ENCODE results near the gene CD47. TPM values are rescaled to one million over a fixed set of nuclear protein-coding genes. Genes with fewer than 3 reads are reported as not detected.

Gene CD47
- total RNA-seq, 1 experiment from 2014 or later, result 63.6 TPM

DNA sequence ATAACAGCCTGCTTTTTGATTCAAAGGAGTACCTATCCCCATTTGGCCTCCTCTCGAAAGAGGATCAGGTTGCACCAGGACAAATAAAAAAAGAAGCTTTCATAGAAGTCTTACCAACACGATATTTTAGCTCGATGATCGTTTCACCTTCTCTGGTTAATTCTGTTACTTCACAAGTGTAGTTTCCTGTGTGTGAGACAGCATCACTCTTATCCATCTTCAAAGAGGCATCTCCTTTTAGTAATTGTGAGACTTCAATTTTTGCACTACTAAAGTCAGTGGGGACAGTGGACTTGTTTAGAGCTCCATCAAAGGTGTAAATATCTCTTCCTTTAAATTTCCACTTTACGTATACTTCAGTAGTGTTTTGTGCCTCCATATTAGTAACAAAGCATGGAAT is 11.0 kb downstream of the CD47 start:
- Histone ChIP-seq H4K20me1 (ENCODE audit: low read length) (no peaks in the 10 kb centered on the region), H3K79me2 (ENCODE audit: low read length) (peaks cover 43% of the 10 kb centered on the region), H3F3A (ENCODE audit: low read length, unreplicated experiment) (no peaks in the 10 kb centered on the region), H3K4me2 (ENCODE audit: low read length) (0 out of 2 replicates have a peak overlapping the region, but pooled peaks have one; percentile 11), H3K4me3 (ENCODE audit: low read length) (no peak overlapping the region), H3K27me3 (ENCODE audit: low read length) (no peaks in the 10 kb centered on the region), H3K9ac (ENCODE audit: low read length) (no peak overlapping the region), H3K27ac (ENCODE audit: low read length) (no peak overlapping the region), H2AFZ (ENCODE audit: low read length) (no peak overlapping the region), H3K4me1 (ENCODE audit: insufficient read depth, low read length) (peaks cover 11% of the 10 kb centered on the region), H3K36me3 (ENCODE audit: low read depth, low read length) (peaks cover 5% of the 10 kb centered on the region; the same call in 1 of the 2 replicates), H3K9me3 (ENCODE audit: low read length) (no peaks in the 10 kb centered on the region), H3K9me2 (replicated peaks; ENCODE audit: low read length) (no peaks in the 10 kb centered on the region)
- ChIA-PET CTCF (no interaction called here), POLR2A (ENCODE audit: unreplicated experiment) (interaction anchor here (0.6 kb wide), 1 partner anchor 76 kb away, joined by 3 read pairs; no protein-coding TSS in a partner anchor)
- no TSS peak for BruUV-seq (replicated peaks)
- DNase-seq (no peak), ATAC-seq (peak; percentile 8; the same call in 1 of the 2 replicates)
- no peak for TF ChIP-seq CTCF (conservative IDR thresholded peaks at IDR 0.05; ENCODE audit: low read depth, low read length)
- no peak for TF ChIP-seq EZH2 (IDR thresholded peaks at IDR 0.05; ENCODE audit: low read length, unreplicated experiment)
- TF ChIP-seq EZH2phosphoT487 (IDR thresholded peaks at IDR 0.05; ENCODE audit: borderline replicate concordance, low read length), result no peak
- intact Hi-C loops (cut with micrococcal nuclease), result no loop called here

DNA sequence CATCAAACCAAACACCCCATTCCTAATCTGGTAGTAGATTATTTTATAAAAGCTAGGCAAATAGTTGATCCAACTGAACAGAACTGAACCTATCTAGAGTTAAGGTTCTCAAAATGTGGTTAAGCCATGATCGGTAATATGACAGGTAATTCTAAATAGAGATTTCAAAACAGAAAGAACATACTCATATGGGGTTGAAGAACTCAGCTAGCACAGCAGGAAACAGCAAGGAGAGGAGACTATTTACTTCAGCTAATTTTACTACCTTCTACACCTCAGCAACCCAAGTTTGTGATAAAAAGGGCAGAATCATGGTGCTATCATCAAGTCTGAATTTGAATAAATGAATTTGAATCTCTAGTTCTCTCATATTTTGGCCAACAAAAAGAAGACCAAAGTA is 11.8 kb downstream of the CD47 start:
- no peak for ATAC-seq
- H3K36me3 ChIP-seq (ENCODE audit: low read depth, low read length), result peaks cover 5% of the 10 kb centered on the region; the same call in 1 of the 2 replicates
- DNase-seq, result no peak
- H3K79me2 ChIP-seq (ENCODE audit: low read length), result peaks cover 35% of the 10 kb centered on the region
- CTCF ChIA-PET, result no interaction called here
- H3K9me3 ChIP-seq (ENCODE audit: low read length), result no peaks in the 10 kb centered on the region
- H2AFZ ChIP-seq (ENCODE audit: low read length), result no peak overlapping the region
- H3K4me2 ChIP-seq (ENCODE audit: low read length), result no peak overlapping the region
- POLR2A ChIA-PET (ENCODE audit: unreplicated experiment), result no interaction called here
- H3K4me1 ChIP-seq (ENCODE audit: insufficient read depth, low read length), result peaks cover 15% of the 10 kb centered on the region
- intact Hi-C loops (cut with micrococcal nuclease), result no loop called here
- H4K20me1 ChIP-seq (ENCODE audit: low read length), result no peaks in the 10 kb centered on the region
- H3K27me3 ChIP-seq (ENCODE audit: low read length), result no peaks in the 10 kb centered on the region
- no peak overlapping the region for H3K4me3 ChIP-seq (ENCODE audit: low read length)
- no peaks in the 10 kb centered on the region for H3K9me2 ChIP-seq (replicated peaks; ENCODE audit: low read length)
- H3F3A ChIP-seq (ENCODE audit: low read length, unreplicated experiment), result no peaks in the 10 kb centered on the region
- H3K9ac ChIP-seq (ENCODE audit: low read length), result no peak overlapping the region
- H3K27ac ChIP-seq (ENCODE audit: low read length), result no peak overlapping the region
- TSS peak; percentile 14 for BruUV-seq (replicated peaks)
- TF ChIP-seq EZH2 (IDR thresholded peaks at IDR 0.05; ENCODE audit: low read length, unreplicated experiment) (no peak), CTCF (conservative IDR thresholded peaks at IDR 0.05; ENCODE audit: low read depth, low read length) (no peak), EZH2phosphoT487 (IDR thresholded peaks at IDR 0.05; ENCODE audit: borderline replicate concordance, low read length) (no peak)

GRCh38 chr3:108076564-108076963 is 14.3 kb downstream of the CD47 start:
- POLR2A ChIA-PET (ENCODE audit: unreplicated experiment), result interaction anchor here (0.6 kb wide), 1 partner anchor 12 kb away, joined by 4 read pairs; no protein-coding TSS in a partner anchor
- intact Hi-C loops (cut with micrococcal nuclease), result no loop called here
- H3K79me2 ChIP-seq (ENCODE audit: low read length), result peaks cover 10% of the 10 kb centered on the region
- no TSS peak for BruUV-seq (replicated peaks)
- peaks cover 21% of the 10 kb centered on the region for H3K4me1 ChIP-seq (ENCODE audit: insufficient read depth, low read length)
- no peak overlapping the region for H3K4me3 ChIP-seq (ENCODE audit: low read length)
- CTCF ChIA-PET, result no interaction called here
- no peaks in the 10 kb centered on the region for H3F3A ChIP-seq (ENCODE audit: low read length, unreplicated experiment)
- ATAC-seq, result peak; percentile 47
- no peak overlapping the region for H2AFZ ChIP-seq (ENCODE audit: low read length)
- H3K9me2 ChIP-seq (replicated peaks; ENCODE audit: low read length), result no peaks in the 10 kb centered on the region
- no peaks in the 10 kb centered on the region for H4K20me1 ChIP-seq (ENCODE audit: low read length)
- H3K27me3 ChIP-seq (ENCODE audit: low read length), result no peaks in the 10 kb centered on the region
- TF ChIP-seq EZH2 (IDR thresholded peaks at IDR 0.05; ENCODE audit: low read length, unreplicated experiment) (no peak), CTCF (conservative IDR thresholded peaks at IDR 0.05; ENCODE audit: low read depth, low read length) (no peak), EZH2phosphoT487 (IDR thresholded peaks at IDR 0.05; ENCODE audit: borderline replicate concordance, low read length) (no peak)
- peaks cover 5% of the 10 kb centered on the region; the same call in 1 of the 2 replicates for H3K36me3 ChIP-seq (ENCODE audit: low read depth, low read length)
- no peaks in the 10 kb centered on the region for H3K9me3 ChIP-seq (ENCODE audit: low read length)
- no peak overlapping the region for H3K4me2 ChIP-seq (ENCODE audit: low read length)
- peak; percentile 55 for DNase-seq
- H3K9ac ChIP-seq (ENCODE audit: low read length), result no peak overlapping the region
- no peak overlapping the region for H3K27ac ChIP-seq (ENCODE audit: low read length)

Measured in PC-3 (cell line).